ENCODE results near the gene ANO5. TPM values are rescaled to one million over a fixed set of nuclear protein-coding genes. Genes with fewer than 3 reads are reported as not detected.
"Not testable (repeated sequence)": the region's sequence is repeated elsewhere in the genome, so short reads cannot be mapped to it uniquely, and the experiment has no call there.

Gene ANO5
- total RNA-seq, 2 experiments from 2014 or later = 0.02 TPM; not detected in 1

- Mint-ChIP-seq H3K9me3 (no peaks in the 10 kb centered on the region), H3K36me3 (no peaks in the 10 kb centered on the region), H3K4me3 (no peak overlapping the region), H3K4me1 (ENCODE audit: low read depth) (no peaks in the 10 kb centered on the region), H3K27ac (no peak overlapping the region), H3K27me3 (no peaks in the 10 kb centered on the region)
- POLR2A ChIA-PET = no interaction called here
- DNase-seq = no peak
- intact Hi-C loops (cut with micrococcal nuclease) = no loop called here
- CTCF ChIA-PET = no interaction called here
Observed at GRCh38 chr11:22216940-22217339, 24.1 kb downstream of the ANO5 start.

- H3K27ac Mint-ChIP-seq = no peak overlapping the region
- no peaks in the 10 kb centered on the region for H3K27me3 Mint-ChIP-seq
- no peak overlapping the region for H3K4me3 Mint-ChIP-seq
- ChIA-PET POLR2A (no interaction called here), CTCF (no interaction called here)
- intact Hi-C loops (cut with micrococcal nuclease) = no loop called here
- no peaks in the 10 kb centered on the region for H3K36me3 Mint-ChIP-seq
- no peak for DNase-seq
- H3K9me3 Mint-ChIP-seq = no peaks in the 10 kb centered on the region
- H3K4me1 Mint-ChIP-seq (ENCODE audit: low read depth) = no peaks in the 10 kb centered on the region
Observed at GRCh38 chr11:22221143-22221542, 28.3 kb downstream of the ANO5 start.

- ChIA-PET CTCF (no interaction called here), POLR2A (no interaction called here)
- no peak for DNase-seq
- no peak overlapping the region for H3K27ac Mint-ChIP-seq
- no peaks in the 10 kb centered on the region for H3K27me3 Mint-ChIP-seq
- H3K4me1 Mint-ChIP-seq (ENCODE audit: low read depth) = no peaks in the 10 kb centered on the region
- H3K4me3 Mint-ChIP-seq = no peak overlapping the region
- H3K36me3 Mint-ChIP-seq = no peaks in the 10 kb centered on the region
- H3K9me3 Mint-ChIP-seq = no peaks in the 10 kb centered on the region
- intact Hi-C loops (cut with micrococcal nuclease) = no loop called here
Observed at GRCh38 chr11:22225190-22225589, 32.3 kb downstream of the ANO5 start.

GRCh38 chr11:22234743-22235142 lies 41.9 kb downstream of the ANO5 start:
- Mint-ChIP-seq H3K4me3 (no peak overlapping the region), H3K9me3 (no peaks in the 10 kb centered on the region), H3K27me3 (no peaks in the 10 kb centered on the region), H3K4me1 (ENCODE audit: low read depth) (no peaks in the 10 kb centered on the region), H3K27ac (no peak overlapping the region), H3K36me3 (no peaks in the 10 kb centered on the region)
- intact Hi-C loops (cut with micrococcal nuclease) = no loop called here
- ChIA-PET CTCF (no interaction called here), POLR2A (no interaction called here)
- DNase-seq = no peak

- H3K4me3 Mint-ChIP-seq = no peak overlapping the region
- DNase-seq = peak; percentile 12
- POLR2A ChIA-PET = no interaction called here
- H3K36me3 Mint-ChIP-seq = no peaks in the 10 kb centered on the region
- no peaks in the 10 kb centered on the region for H3K9me3 Mint-ChIP-seq
- CTCF ChIA-PET = interaction anchor here (0.8 to 3.0 kb wide), 5 partner anchors 10 to 542 kb away, joined by 3 to 18 read pairs (median 4); no protein-coding TSS in a partner anchor
- no peaks in the 10 kb centered on the region for H3K4me1 Mint-ChIP-seq (ENCODE audit: low read depth)
- intact Hi-C loops (cut with micrococcal nuclease) = loop anchor here (1.0 kb wide), 2 partner anchors 59 to 542 kb away; no protein-coding TSS in a partner anchor
- peaks cover 5% of the 10 kb centered on the region for H3K27me3 Mint-ChIP-seq
- H3K27ac Mint-ChIP-seq = no peak overlapping the region
Observed at GRCh38 chr11:22244986-22245592, 52.2 kb downstream of the ANO5 start.

- ChIA-PET CTCF (no interaction called here), POLR2A (no interaction called here)
- intact Hi-C loops (cut with micrococcal nuclease) = no loop called here
- no peak for DNase-seq
- no peak overlapping the region for H3K4me3 Mint-ChIP-seq
- H3K4me1 Mint-ChIP-seq (ENCODE audit: low read depth) = no peaks in the 10 kb centered on the region
- no peaks in the 10 kb centered on the region for H3K9me3 Mint-ChIP-seq
- H3K27ac Mint-ChIP-seq = no peak overlapping the region
- peaks cover 5% of the 10 kb centered on the region for H3K27me3 Mint-ChIP-seq
- H3K36me3 Mint-ChIP-seq = no peaks in the 10 kb centered on the region
Observed at GRCh38 chr11:22246992-22247391, 54.1 kb downstream of the ANO5 start.

- intact Hi-C loops (cut with micrococcal nuclease) = no loop called here
Observed at GRCh38 chr11:22249871-22250270, 57.0 kb downstream of the ANO5 start.

GRCh38 chr11:22256876-22257275 lies 64.0 kb downstream of the ANO5 start:
- no peaks in the 10 kb centered on the region for H3K4me1 Mint-ChIP-seq (ENCODE audit: low read depth)
- no peak for DNase-seq
- H3K27ac Mint-ChIP-seq = no peak overlapping the region
- ChIA-PET CTCF (no interaction called here), POLR2A (no interaction called here)
- H3K36me3 Mint-ChIP-seq = no peaks in the 10 kb centered on the region
- intact Hi-C loops (cut with micrococcal nuclease) = no loop called here
- no peaks in the 10 kb centered on the region for H3K27me3 Mint-ChIP-seq
- no peaks in the 10 kb centered on the region for H3K9me3 Mint-ChIP-seq
- H3K4me3 Mint-ChIP-seq = no peak overlapping the region

More at GRCh38 chr11:22249871-22250270, 57.0 kb downstream of the ANO5 start:
- Mint-ChIP-seq H3K4me3 (no peak overlapping the region), H3K27me3 (peaks cover 4% of the 10 kb centered on the region), H3K9me3 (no peaks in the 10 kb centered on the region), H3K27ac (no peak overlapping the region), H3K36me3 (no peaks in the 10 kb centered on the region), H3K4me1 (ENCODE audit: low read depth) (no peaks in the 10 kb centered on the region)
- DNase-seq = no peak
- POLR2A ChIA-PET = no interaction called here
- CTCF ChIA-PET = no interaction called here

- Mint-ChIP-seq H3K4me3 (no peak overlapping the region), H3K27ac (no peak overlapping the region), H3K27me3 (peaks cover 2% of the 10 kb centered on the region), H3K36me3 (no peaks in the 10 kb centered on the region), H3K9me3 (no peaks in the 10 kb centered on the region), H3K4me1 (ENCODE audit: low read depth) (no peaks in the 10 kb centered on the region)
- POLR2A ChIA-PET = no interaction called here
- CTCF ChIA-PET = no interaction called here
- intact Hi-C loops (cut with micrococcal nuclease) = no loop called here
- no peak for DNase-seq
Observed at GRCh38 chr11:22263613-22264012, 70.7 kb downstream of the ANO5 start.

- DNase-seq; H3K4me3 Mint-ChIP-seq; H3K4me1 Mint-ChIP-seq (ENCODE audit: low read depth); intact Hi-C loops (cut with micrococcal nuclease); H3K27me3 Mint-ChIP-seq; H3K9me3 Mint-ChIP-seq; CTCF ChIA-PET; H3K36me3 Mint-ChIP-seq; POLR2A ChIA-PET; H3K27ac Mint-ChIP-seq: not testable (repeated sequence)
Observed at GRCh38 chr11:22268983-22269624, 76.2 kb downstream of the ANO5 start.

GRCh38 chr11:22273781-22274180 lies 80.9 kb downstream of the ANO5 start:
- Mint-ChIP-seq H3K4me3 (no peak overlapping the region), H3K4me1 (ENCODE audit: low read depth) (no peaks in the 10 kb centered on the region), H3K9me3 (no peaks in the 10 kb centered on the region), H3K27me3 (no peaks in the 10 kb centered on the region), H3K36me3 (no peaks in the 10 kb centered on the region), H3K27ac (no peak overlapping the region)
- intact Hi-C loops (cut with micrococcal nuclease) = no loop called here
- ChIA-PET POLR2A (no interaction called here), CTCF (interaction anchor here (0.7 to 1.0 kb wide), 2 partner anchors 29 to 32 kb away, joined by 3 read pairs; no protein-coding TSS in a partner anchor)
- no peak for DNase-seq

- intact Hi-C loops (cut with micrococcal nuclease) = no loop called here
Observed at GRCh38 chr11:22275600-22275999, 82.7 kb downstream of the ANO5 start.

GRCh38 chr11:22276535-22276934 lies 83.7 kb downstream of the ANO5 start:
- intact Hi-C loops (cut with micrococcal nuclease) = no loop called here
- DNase-seq = no peak
- Mint-ChIP-seq H3K27me3 (peaks cover 2% of the 10 kb centered on the region), H3K4me3 (no peak overlapping the region), H3K36me3 (no peaks in the 10 kb centered on the region), H3K4me1 (ENCODE audit: low read depth) (no peaks in the 10 kb centered on the region), H3K9me3 (no peaks in the 10 kb centered on the region), H3K27ac (no peak overlapping the region)
- ChIA-PET CTCF (no interaction called here), POLR2A (no interaction called here)

More at GRCh38 chr11:22275600-22275999, 82.7 kb downstream of the ANO5 start:
- Mint-ChIP-seq H3K27ac (no peak overlapping the region), H3K9me3 (no peaks in the 10 kb centered on the region), H3K27me3 (peaks cover 2% of the 10 kb centered on the region), H3K4me3 (no peak overlapping the region), H3K4me1 (ENCODE audit: low read depth) (no peaks in the 10 kb centered on the region), H3K36me3 (no peaks in the 10 kb centered on the region)
- DNase-seq = no peak
- CTCF ChIA-PET = interaction anchor here (0.6 kb wide), 1 partner anchor 1221 kb away, joined by 3 read pairs; no protein-coding TSS in a partner anchor
- POLR2A ChIA-PET = no interaction called here

All from activated CD4-positive, alpha-beta memory T cell treated with anti-CD3 and anti-CD28 coated beads for 36 hours (primary cell).